ENCODE data around the gene ARID5B.

ARID5B gene

GRCh38 chr10:62109587-62110293, 208.2 kb downstream of the ARID5B start:
- TF ChIP-seq ZNF274 (IDR thresholded peaks at IDR 0.05; ENCODE audit: low read depth, low read length) (no peak), SUZ12 (IDR thresholded peaks at IDR 0.05; ENCODE audit: extremely low read depth, insufficient read depth, insufficient read length) (no peak), YY1 (IDR thresholded peaks at IDR 0.05; ENCODE audit: insufficient read depth, insufficient read length) (no peak)
- no peaks in the 10 kb centered on the region for H3K27me3 ChIP-seq (ENCODE audit: insufficient read depth, insufficient read length)
- no peaks in the 10 kb centered on the region for H3K9me3 ChIP-seq (ENCODE audit: insufficient read depth, low read length)
- DNase-seq (ENCODE audit: low read depth, low spot score): no peak
- no peak overlapping the region for H3K9ac ChIP-seq (ENCODE audit: insufficient read length, low read depth)
- no peak overlapping the region for H3K4me3 ChIP-seq (ENCODE audit: insufficient read length, low read depth)
- no peaks in the 10 kb centered on the region for H3K36me3 ChIP-seq (ENCODE audit: insufficient read depth, insufficient read length, low read length)
- H3K4me1 ChIP-seq (ENCODE audit: insufficient read depth, insufficient read length): no peaks in the 10 kb centered on the region

DNA sequence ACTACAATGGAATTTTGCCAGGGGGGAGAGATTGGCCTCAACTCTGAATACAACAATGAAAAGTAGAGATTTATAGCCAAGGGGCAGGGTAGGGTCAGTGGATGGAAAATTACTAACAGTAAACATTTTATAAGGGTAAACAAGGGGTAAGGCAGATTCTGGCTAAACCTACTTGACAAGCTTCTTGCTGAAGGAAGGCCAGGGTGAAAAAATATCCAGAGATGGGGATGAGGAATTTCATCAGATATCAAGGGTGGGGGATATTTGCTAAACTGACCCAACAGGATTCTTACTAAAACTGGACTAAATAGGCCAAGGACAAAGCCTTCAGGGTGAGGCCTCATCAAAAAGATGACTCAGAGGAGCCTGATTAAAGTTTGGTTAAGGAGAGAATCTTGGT, 210.8 kb downstream of the ARID5B start:
- Histone ChIP-seq H3K36me3 (ENCODE audit: insufficient read depth, insufficient read length, low read length) (no peaks in the 10 kb centered on the region), H3K4me1 (ENCODE audit: insufficient read depth, insufficient read length) (no peaks in the 10 kb centered on the region), H3K4me3 (ENCODE audit: insufficient read length, low read depth) (no peak overlapping the region), H3K9ac (ENCODE audit: insufficient read length, low read depth) (no peak overlapping the region), H3K9me3 (ENCODE audit: insufficient read depth, low read length) (no peaks in the 10 kb centered on the region), H3K27me3 (ENCODE audit: insufficient read depth, insufficient read length) (no peaks in the 10 kb centered on the region)
- DNase-seq (ENCODE audit: low read depth, low spot score): no peak
- TF ChIP-seq YY1 (IDR thresholded peaks at IDR 0.05; ENCODE audit: insufficient read depth, insufficient read length) (no peak), ZNF274 (IDR thresholded peaks at IDR 0.05; ENCODE audit: low read depth, low read length) (no peak), SUZ12 (IDR thresholded peaks at IDR 0.05; ENCODE audit: extremely low read depth, insufficient read depth, insufficient read length) (no peak)

DNA sequence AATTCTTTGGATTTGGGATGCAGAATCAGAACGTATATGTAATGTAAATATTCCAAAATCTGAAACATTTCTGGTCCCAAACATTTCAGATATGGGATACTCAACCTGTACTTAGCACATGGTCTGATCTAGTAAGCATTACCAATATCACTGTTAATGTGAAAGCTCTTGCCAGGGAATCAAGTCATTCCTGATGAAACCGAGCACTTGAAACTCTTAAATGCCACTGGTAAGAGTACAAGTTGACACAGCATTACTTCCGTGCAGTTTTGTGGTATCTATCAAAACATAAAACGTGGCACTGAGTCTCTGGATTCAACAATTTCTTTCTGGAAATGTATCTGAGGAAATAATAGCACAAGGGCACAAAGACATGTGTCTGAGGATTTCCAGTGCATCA, 211.5 kb downstream of the ARID5B start:
- no peaks in the 10 kb centered on the region for H3K4me1 ChIP-seq (ENCODE audit: insufficient read depth, insufficient read length)

DNA sequence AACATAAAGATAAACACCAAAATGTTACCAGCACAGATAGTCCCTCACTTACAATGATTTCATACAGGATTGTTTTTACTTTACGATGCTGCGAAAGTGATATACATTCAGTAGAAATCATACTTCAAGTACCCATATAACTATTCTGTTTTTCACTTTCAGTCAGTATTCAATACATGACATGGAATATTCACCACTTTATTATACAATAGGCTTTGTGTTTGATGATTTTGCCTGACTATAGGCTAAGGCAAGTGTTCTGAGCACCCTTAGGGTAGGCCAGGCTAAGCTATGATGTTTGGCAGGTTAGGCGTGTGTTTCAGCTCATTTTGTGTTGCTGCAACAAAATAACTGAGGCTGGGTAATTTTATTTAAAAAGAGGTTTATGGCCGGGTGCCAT, 212.2 kb downstream of the ARID5B start:
- Histone ChIP-seq H3K4me3 (ENCODE audit: insufficient read length, low read depth) (no peak overlapping the region), H3K36me3 (ENCODE audit: insufficient read depth, insufficient read length, low read length) (no peaks in the 10 kb centered on the region), H3K4me1 (ENCODE audit: insufficient read depth, insufficient read length) (no peaks in the 10 kb centered on the region), H3K9me3 (ENCODE audit: insufficient read depth, low read length) (no peaks in the 10 kb centered on the region), H3K9ac (ENCODE audit: insufficient read length, low read depth) (no peak overlapping the region), H3K27me3 (ENCODE audit: insufficient read depth, insufficient read length) (no peaks in the 10 kb centered on the region)
- no peak for TF ChIP-seq YY1 (IDR thresholded peaks at IDR 0.05; ENCODE audit: insufficient read depth, insufficient read length)
- TF ChIP-seq SUZ12 (IDR thresholded peaks at IDR 0.05; ENCODE audit: extremely low read depth, insufficient read depth, insufficient read length): no peak
- no peak for DNase-seq (ENCODE audit: low read depth, low spot score)

More for the DNA sequence above, 211.5 kb downstream of the ARID5B start:
- DNase-seq (ENCODE audit: low read depth, low spot score): no peak
- Histone ChIP-seq H3K9ac (ENCODE audit: insufficient read length, low read depth) (no peak overlapping the region), H3K27me3 (ENCODE audit: insufficient read depth, insufficient read length) (no peaks in the 10 kb centered on the region), H3K36me3 (ENCODE audit: insufficient read depth, insufficient read length, low read length) (no peaks in the 10 kb centered on the region), H3K9me3 (ENCODE audit: insufficient read depth, low read length) (no peaks in the 10 kb centered on the region), H3K4me3 (ENCODE audit: insufficient read length, low read depth) (no peak overlapping the region)
- TF ChIP-seq ZNF274 (IDR thresholded peaks at IDR 0.05; ENCODE audit: low read depth, low read length): no peak
- TF ChIP-seq YY1 (IDR thresholded peaks at IDR 0.05; ENCODE audit: insufficient read depth, insufficient read length): no peak
- TF ChIP-seq SUZ12 (IDR thresholded peaks at IDR 0.05; ENCODE audit: extremely low read depth, insufficient read depth, insufficient read length): no peak

DNA sequence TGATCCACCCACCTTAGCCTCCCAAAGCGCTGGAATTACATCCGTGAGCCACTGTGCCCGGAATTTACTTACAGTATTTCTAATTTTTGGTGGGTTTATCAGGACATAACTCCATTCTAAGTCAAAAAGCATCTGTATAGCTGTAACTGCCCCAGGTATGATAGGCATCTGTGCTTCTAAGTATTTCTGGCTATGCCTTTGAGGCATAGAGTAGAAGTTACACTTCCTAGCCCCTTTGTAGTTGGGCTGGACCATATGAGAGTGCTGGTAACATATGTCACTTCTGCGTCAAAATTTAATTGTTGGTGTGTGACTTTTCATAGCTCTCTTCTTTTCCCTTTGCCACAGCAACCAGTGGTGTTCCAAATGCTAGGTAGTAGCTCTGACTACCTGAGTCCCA, 213.8 kb downstream of the ARID5B start:
- Histone ChIP-seq H3K36me3 (ENCODE audit: insufficient read depth, insufficient read length, low read length) (no peaks in the 10 kb centered on the region), H3K27me3 (ENCODE audit: insufficient read depth, insufficient read length) (no peaks in the 10 kb centered on the region), H3K4me3 (ENCODE audit: insufficient read length, low read depth) (no peak overlapping the region), H3K4me1 (ENCODE audit: insufficient read depth, insufficient read length) (no peaks in the 10 kb centered on the region), H3K9ac (ENCODE audit: insufficient read length, low read depth) (no peak overlapping the region), H3K9me3 (ENCODE audit: insufficient read depth, low read length) (no peaks in the 10 kb centered on the region)
- TF ChIP-seq YY1 (IDR thresholded peaks at IDR 0.05; ENCODE audit: insufficient read depth, insufficient read length): no peak
- DNase-seq (ENCODE audit: low read depth, low spot score): no peak

GRCh38 chr10:62115842-62116241, 214.3 kb downstream of the ARID5B start:
- H3K4me3 ChIP-seq (ENCODE audit: insufficient read length, low read depth): no peak overlapping the region
- no peaks in the 10 kb centered on the region for H3K4me1 ChIP-seq (ENCODE audit: insufficient read depth, insufficient read length)
- no peaks in the 10 kb centered on the region for H3K36me3 ChIP-seq (ENCODE audit: insufficient read depth, insufficient read length, low read length)
- DNase-seq (ENCODE audit: low read depth, low spot score): no peak
- H3K9me3 ChIP-seq (ENCODE audit: insufficient read depth, low read length): no peaks in the 10 kb centered on the region
- no peak overlapping the region for H3K9ac ChIP-seq (ENCODE audit: insufficient read length, low read depth)
- TF ChIP-seq ZNF274 (IDR thresholded peaks at IDR 0.05; ENCODE audit: low read depth, low read length) (no peak), YY1 (IDR thresholded peaks at IDR 0.05; ENCODE audit: insufficient read depth, insufficient read length) (no peak), SUZ12 (IDR thresholded peaks at IDR 0.05; ENCODE audit: extremely low read depth, insufficient read depth, insufficient read length) (no peak)
- no peaks in the 10 kb centered on the region for H3K27me3 ChIP-seq (ENCODE audit: insufficient read depth, insufficient read length)

DNA sequence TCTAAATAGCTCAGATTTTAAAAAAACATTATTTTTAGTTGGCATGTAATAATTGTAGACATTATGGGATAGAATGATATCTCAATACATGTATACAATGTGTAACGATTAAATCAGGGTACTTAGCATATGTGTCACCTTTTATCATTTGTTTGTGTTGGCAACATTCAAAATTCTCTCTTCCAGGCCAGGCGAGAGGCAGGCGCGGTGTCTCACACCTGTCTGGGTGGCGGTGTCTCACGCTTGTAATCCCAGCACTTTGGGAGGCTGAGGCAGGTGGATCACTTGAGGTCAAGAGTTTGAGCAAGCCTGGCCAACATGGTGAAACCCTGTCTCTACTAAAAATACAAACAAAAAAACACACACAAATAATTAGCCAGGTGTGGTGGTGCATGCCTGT, 215.4 kb downstream of the ARID5B start:
- Histone ChIP-seq H3K4me3 (ENCODE audit: insufficient read length, low read depth) (no peak overlapping the region), H3K9ac (ENCODE audit: insufficient read length, low read depth) (no peak overlapping the region), H3K9me3 (ENCODE audit: insufficient read depth, low read length) (no peaks in the 10 kb centered on the region), H3K4me1 (ENCODE audit: insufficient read depth, insufficient read length) (no peaks in the 10 kb centered on the region), H3K36me3 (ENCODE audit: insufficient read depth, insufficient read length, low read length) (no peaks in the 10 kb centered on the region), H3K27me3 (ENCODE audit: insufficient read depth, insufficient read length) (no peaks in the 10 kb centered on the region)
- DNase-seq (ENCODE audit: low read depth, low spot score): no peak
- TF ChIP-seq SUZ12 (IDR thresholded peaks at IDR 0.05; ENCODE audit: extremely low read depth, insufficient read depth, insufficient read length): no peak
- no peak for TF ChIP-seq YY1 (IDR thresholded peaks at IDR 0.05; ENCODE audit: insufficient read depth, insufficient read length)
- TF ChIP-seq ZNF274 (IDR thresholded peaks at IDR 0.05; ENCODE audit: low read depth, low read length): no peak

Measured in NT2/D1 (cell line).